Measurements from ENCODE around the gene BABAM2. TPM values are rescaled to one million over a fixed set of nuclear protein-coding genes. Genes with fewer than 3 reads are reported as not detected.

Gene BABAM2
- total RNA-seq, 4 donors from 2014 or later: 33.3 to 48.9 (median 37.9) TPM

GRCh38 chr2:28347596-28347995 is 457.1 kb downstream of the BABAM2 start:
- Histone ChIP-seq H3K4me1 (peaks cover 0 to 17% (median 7%) of the 10 kb centered on the region in 4 donors), H3K9me3 (no peaks in the 10 kb centered on the region), H3K27me3 (no peaks in the 10 kb centered on the region), H3K4me3 (no peak overlapping the region), H3K36me3 (no peaks in the 10 kb centered on the region), H3K27ac (no peak overlapping the region)
- TF ChIP-seq POLR2AphosphoS5 (IDR thresholded peaks at IDR 0.05): no peak
- no peak for TF ChIP-seq EP300 (IDR thresholded peaks at IDR 0.05; ENCODE audit: low read depth)
- TF ChIP-seq POLR2A (IDR thresholded peaks at IDR 0.05): no peak
- TF ChIP-seq CTCF (IDR thresholded peaks at IDR 0.05): no peak
- intact Hi-C loops (cut with DNase I; ENCODE audit: low total_unique reads): no loop called here
- in situ Hi-C loops (cut with MboI; ENCODE audit: low pct_ligation_motif_present in 1 of 4, low pct_unique_long_range_greater_than_20kb in 1 of 4, low sequenced_read_pairs in 3 of 4): no loop called here
- DNase-seq: no peak
- WGBS, 2 donors (ENCODE audit: low coverage in 1 of 2): 40 to 86% methylated on average over 1 to 9 of the region's 9 CpGs

GRCh38 chr2:28348149-28348567 is 457.6 kb downstream of the BABAM2 start:
- H3K27me3 ChIP-seq: no peaks in the 10 kb centered on the region
- intact Hi-C loops (cut with DNase I; ENCODE audit: low total_unique reads) (no loop called here), in situ Hi-C loops (cut with MboI; ENCODE audit: low pct_ligation_motif_present in 1 of 4, low pct_unique_long_range_greater_than_20kb in 1 of 4, low sequenced_read_pairs in 3 of 4) (no loop called here)
- peaks cover 0 to 13% (median 7%) of the 10 kb centered on the region in 4 donors for H3K4me1 ChIP-seq
- H3K36me3 ChIP-seq: no peaks in the 10 kb centered on the region
- no peak for TF ChIP-seq POLR2A (IDR thresholded peaks at IDR 0.05)
- no peak for TF ChIP-seq POLR2AphosphoS5 (IDR thresholded peaks at IDR 0.05)
- TF ChIP-seq CTCF (IDR thresholded peaks at IDR 0.05): no peak
- no peak for TF ChIP-seq EP300 (IDR thresholded peaks at IDR 0.05; ENCODE audit: low read depth)
- 56 to 100% methylated on average over 1 to 10 of the region's 10 CpGs for WGBS, 2 donors (ENCODE audit: low coverage in 1 of 2)
- H3K9me3 ChIP-seq: no peaks in the 10 kb centered on the region
- DNase-seq: no peak
- no peak overlapping the region for H3K27ac ChIP-seq
- no peak overlapping the region for H3K4me3 ChIP-seq

- Histone ChIP-seq H3K4me3 (no peak overlapping the region), H3K27me3 (no peaks in the 10 kb centered on the region), H3K9me3 (no peaks in the 10 kb centered on the region), H3K36me3 (no peaks in the 10 kb centered on the region), H3K27ac (no peak overlapping the region), H3K4me1 (peaks cover 0 to 11% (median 5%) of the 10 kb centered on the region in 4 donors)
- intact Hi-C loops (cut with DNase I; ENCODE audit: low total_unique reads): no loop called here
- in situ Hi-C loops (cut with MboI; ENCODE audit: low pct_ligation_motif_present in 1 of 4, low pct_unique_long_range_greater_than_20kb in 1 of 4, low sequenced_read_pairs in 3 of 4): no loop called here
- no peak for DNase-seq
- 81 to 87% methylated on average over 8 to 11 of the region's 11 CpGs for WGBS, 2 donors (ENCODE audit: low coverage in 1 of 2)
- TF ChIP-seq POLR2AphosphoS5 (IDR thresholded peaks at IDR 0.05) (no peak), POLR2A (IDR thresholded peaks at IDR 0.05) (no peak), EP300 (IDR thresholded peaks at IDR 0.05; ENCODE audit: low read depth) (no peak)
Measured at GRCh38 chr2:28348921-28349320, 458.4 kb downstream of the BABAM2 start.

- Histone ChIP-seq H3K27me3 (no peaks in the 10 kb centered on the region), H3K36me3 (no peaks in the 10 kb centered on the region), H3K4me1 (peaks cover 0 to 11% (median 5%) of the 10 kb centered on the region in 4 donors), H3K27ac (no peak overlapping the region), H3K4me3 (no peak overlapping the region), H3K9me3 (no peaks in the 10 kb centered on the region)
- intact Hi-C loops (cut with DNase I; ENCODE audit: low total_unique reads): no loop called here
- TF ChIP-seq POLR2A (IDR thresholded peaks at IDR 0.05): no peak
- DNase-seq: no peak
- in situ Hi-C loops (cut with MboI; ENCODE audit: low pct_ligation_motif_present in 1 of 4, low pct_unique_long_range_greater_than_20kb in 1 of 4, low sequenced_read_pairs in 3 of 4): no loop called here
- 85 to 95% methylated on average over 8 to 10 of the region's 11 CpGs for WGBS, 2 donors (ENCODE audit: low coverage in 1 of 2)
Measured at GRCh38 chr2:28349546-28350165, 459.1 kb downstream of the BABAM2 start.

GRCh38 chr2:28350196-28350595 is 459.7 kb downstream of the BABAM2 start:
- in situ Hi-C loops (cut with MboI; ENCODE audit: low pct_ligation_motif_present in 1 of 4, low pct_unique_long_range_greater_than_20kb in 1 of 4, low sequenced_read_pairs in 3 of 4) (no loop called here), intact Hi-C loops (cut with DNase I; ENCODE audit: low total_unique reads) (no loop called here)
- no peaks in the 10 kb centered on the region for H3K9me3 ChIP-seq
- H3K4me1 ChIP-seq: peaks cover 0 to 11% (median 6%) of the 10 kb centered on the region in 4 donors
- 92% methylated on average over 16 of the region's 17 CpGs; no CpG with 5 or more reads in 1 of the 2 donors for WGBS, 2 donors (ENCODE audit: low coverage in 1 of 2)
- DNase-seq: no peak
- TF ChIP-seq EP300 (IDR thresholded peaks at IDR 0.05; ENCODE audit: low read depth) (no peak), POLR2AphosphoS5 (IDR thresholded peaks at IDR 0.05) (no peak), CTCF (IDR thresholded peaks at IDR 0.05) (no peak), POLR2A (IDR thresholded peaks at IDR 0.05) (no peak)
- H3K36me3 ChIP-seq: no peaks in the 10 kb centered on the region
- no peaks in the 10 kb centered on the region for H3K27me3 ChIP-seq
- H3K4me3 ChIP-seq: no peak overlapping the region
- H3K27ac ChIP-seq: no peak overlapping the region

Data from transverse colon (tissue), 4 donors.